Measurements from ENCODE around the gene GHRH.

GRCh38 chr20:37267667-37268313 is 6.2 kb upstream of the GHRH start:
- TF ChIP-seq CTCF (IDR thresholded peaks at IDR 0.05) (no peak), POLR2AphosphoS5 (IDR thresholded peaks at IDR 0.05; ENCODE audit: low read depth, low read length) (no peak), REST (IDR thresholded peaks at IDR 0.05; ENCODE audit: insufficient read depth in 1 of 2, low read depth in 2 of 2, low read length in 1 of 2) (no peak), SIN3A (IDR thresholded peaks at IDR 0.05; ENCODE audit: borderline replicate concordance, insufficient read depth, low read depth, low read length) (no peak)
